HCEC 1CT (cell line): ENCODE measurements around the gene ADGRL3.
"Not testable (repeated sequence)": the region's sequence is repeated elsewhere in the genome, so short reads cannot be mapped to it uniquely, and the experiment has no call there.

ENCODE experiments used
- DNase-seq: peaks from one replicate; pipeline ENCODE4 v3.0.0-alpha.2; 2017

Gene ADGRL3

DNA sequence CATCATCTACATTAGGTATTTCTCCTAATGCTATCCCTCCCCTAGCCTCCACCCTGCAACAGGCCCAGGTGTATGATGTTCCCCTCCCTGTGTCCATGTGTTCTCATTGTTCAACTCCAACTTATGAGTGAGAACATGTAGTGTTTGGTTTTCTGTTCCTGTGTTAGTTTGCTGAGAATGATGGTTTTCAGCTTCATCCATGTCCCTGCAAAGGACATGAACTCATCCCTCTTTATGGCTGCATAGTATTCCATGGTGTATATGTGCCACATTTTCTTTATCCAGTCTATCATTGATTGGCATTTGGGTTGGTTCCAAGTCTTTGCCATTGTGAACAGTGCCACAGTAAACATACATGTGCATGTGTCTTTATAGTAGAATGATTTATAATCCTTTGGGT lies 7.0 kb downstream of the ADGRL3 start:
- DNase-seq = not testable (repeated sequence)

- no peak for DNase-seq
Measured at GRCh38 chr4:61210186-61210939, 10.2 kb downstream of the ADGRL3 start.

DNA sequence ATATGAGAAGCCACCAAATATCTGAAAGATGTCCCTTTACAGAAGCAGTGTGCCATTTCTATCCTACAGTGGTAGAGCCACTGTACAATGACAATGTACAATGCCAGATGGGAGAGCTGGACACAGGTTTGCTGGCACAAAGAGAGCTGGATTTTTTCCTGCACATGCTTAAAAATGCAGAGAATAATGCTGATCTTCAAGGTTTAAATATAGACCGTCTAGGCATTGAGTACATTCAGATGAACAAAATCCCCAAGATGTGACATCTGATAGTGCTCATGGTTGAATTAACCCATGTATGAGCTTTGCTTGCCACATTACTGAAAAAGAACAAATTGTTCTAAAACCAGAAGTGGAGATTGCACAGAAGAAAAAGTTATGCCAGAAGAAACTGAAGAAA lies 11.7 kb downstream of the ADGRL3 start:
- no peak for DNase-seq

- DNase-seq = no peak
Measured at GRCh38 chr4:61212788-61213187, 12.7 kb downstream of the ADGRL3 start.

- DNase-seq = no peak
Measured at GRCh38 chr4:61214680-61215079, 14.6 kb downstream of the ADGRL3 start.

DNA sequence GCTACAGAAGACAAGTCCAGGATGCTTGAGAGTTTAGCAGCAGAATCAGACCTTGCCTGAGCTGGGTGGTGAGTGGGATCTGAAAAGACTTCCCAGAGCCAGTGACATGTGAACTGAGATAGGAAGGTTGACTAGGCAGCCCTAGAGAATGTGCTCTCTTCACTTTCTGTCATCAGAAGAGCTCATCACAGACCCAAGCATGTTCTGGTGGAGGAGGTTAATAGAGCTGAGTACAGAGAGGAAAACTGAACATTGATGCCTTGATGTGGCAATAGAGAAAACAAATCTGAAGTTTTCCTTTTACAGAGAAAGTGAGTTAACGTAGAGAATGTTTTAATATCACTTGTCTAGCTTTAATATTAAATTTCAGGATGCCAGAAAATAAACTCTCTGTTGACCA lies 17.1 kb downstream of the ADGRL3 start:
- DNase-seq = no peak

- no peak for DNase-seq
Measured at GRCh38 chr4:61220556-61220955, 20.4 kb downstream of the ADGRL3 start.

DNA sequence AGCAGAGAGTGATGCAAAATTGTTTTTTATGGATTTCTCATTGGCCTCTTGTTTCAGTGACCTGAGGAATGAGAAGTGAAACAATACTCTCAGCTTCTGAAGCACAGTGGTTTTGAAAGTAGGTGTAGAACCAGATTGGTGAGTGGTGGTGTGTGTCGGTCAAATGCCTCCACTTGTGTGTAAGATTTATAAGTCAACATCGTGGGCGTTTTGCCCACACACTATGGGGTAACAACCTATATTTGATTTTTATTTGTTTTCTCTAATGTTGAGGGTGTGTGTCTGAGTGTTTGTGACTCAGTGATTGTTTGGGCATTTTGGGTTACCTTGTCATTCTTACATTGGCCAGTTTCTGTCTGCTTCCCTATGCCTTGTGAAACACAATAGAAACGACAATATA lies 23.3 kb downstream of the ADGRL3 start:
- no peak for DNase-seq

- DNase-seq = no peak
Measured at GRCh38 chr4:61224573-61224972, 24.4 kb downstream of the ADGRL3 start.

DNA sequence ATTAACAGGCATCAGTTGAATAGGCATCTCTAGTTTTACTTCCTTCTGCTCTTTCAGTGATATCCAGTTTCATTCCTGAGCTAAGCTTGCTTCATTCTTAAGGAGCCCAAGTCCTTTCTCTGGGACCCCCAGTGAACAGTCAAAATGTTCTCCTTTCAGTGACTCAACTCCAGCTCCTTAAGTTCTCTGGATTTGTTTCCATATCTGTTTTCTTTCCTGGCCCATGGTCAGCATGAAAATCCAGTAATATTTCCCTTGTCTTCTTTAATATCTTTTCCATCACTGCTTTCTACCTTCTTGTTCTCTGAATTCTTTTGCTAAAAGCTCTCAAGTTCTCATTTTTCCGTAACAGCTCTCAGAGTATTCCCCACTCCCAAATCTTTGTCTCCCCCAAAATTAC lies 25.5 kb downstream of the ADGRL3 start:
- no peak for DNase-seq

DNA sequence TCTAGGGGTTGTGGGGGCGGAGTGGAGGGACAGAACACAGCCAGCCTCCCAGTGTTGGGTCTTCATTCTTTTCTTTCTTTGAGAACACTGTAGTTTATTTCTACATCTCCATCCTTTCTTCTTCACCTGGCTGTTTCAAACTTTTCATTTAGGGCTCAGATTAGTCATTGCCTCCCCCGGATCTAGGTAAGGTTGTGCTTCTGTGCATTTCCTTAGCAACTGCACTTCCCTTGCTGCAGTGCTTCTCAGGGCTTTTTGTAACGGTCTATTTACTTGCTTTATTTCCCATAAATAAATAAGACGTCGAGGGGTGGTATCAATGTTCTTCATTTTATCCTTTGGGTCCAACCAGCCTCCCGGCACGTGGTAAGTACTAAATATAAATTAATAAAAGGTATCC lies 31.3 kb downstream of the ADGRL3 start:
- no peak for DNase-seq

DNA sequence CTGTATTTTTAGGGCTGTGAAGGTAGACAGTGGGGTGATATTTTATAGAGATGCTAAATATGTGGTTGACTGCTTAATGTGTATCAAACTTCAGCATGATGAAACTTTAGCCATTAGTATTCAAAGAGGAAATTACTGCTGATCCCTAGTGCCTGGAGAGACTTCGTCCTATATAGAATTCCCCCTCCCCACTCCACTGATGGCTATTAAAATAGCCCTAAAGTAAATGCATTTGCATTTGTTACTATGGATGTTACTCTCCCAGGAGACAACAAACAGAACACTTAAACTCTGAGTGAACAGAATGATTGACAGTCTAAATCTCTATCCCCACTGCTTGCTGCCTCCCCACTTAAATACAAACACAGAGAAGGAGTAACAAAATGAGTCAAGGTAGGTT lies 39.1 kb downstream of the ADGRL3 start:
- DNase-seq = no peak

DNA sequence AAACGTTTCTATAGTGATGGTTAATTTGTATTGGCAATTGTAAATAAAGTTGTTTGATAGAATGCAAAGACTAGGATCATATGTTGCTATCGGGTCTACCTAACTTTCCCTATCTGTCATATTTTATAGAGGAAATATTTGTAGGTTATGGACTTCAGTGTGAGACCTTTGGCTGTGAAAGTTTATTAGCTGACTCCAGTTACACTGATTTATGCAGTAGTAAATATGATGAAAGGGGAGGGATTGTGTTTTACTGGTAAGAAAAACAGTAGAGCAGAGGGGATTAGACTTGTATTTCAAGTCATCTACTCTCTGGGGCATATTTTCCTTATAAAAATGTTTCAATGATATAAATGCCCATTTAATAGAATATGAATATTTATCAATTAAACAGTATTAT lies 43.8 kb downstream of the ADGRL3 start:
- DNase-seq = no peak

DNA sequence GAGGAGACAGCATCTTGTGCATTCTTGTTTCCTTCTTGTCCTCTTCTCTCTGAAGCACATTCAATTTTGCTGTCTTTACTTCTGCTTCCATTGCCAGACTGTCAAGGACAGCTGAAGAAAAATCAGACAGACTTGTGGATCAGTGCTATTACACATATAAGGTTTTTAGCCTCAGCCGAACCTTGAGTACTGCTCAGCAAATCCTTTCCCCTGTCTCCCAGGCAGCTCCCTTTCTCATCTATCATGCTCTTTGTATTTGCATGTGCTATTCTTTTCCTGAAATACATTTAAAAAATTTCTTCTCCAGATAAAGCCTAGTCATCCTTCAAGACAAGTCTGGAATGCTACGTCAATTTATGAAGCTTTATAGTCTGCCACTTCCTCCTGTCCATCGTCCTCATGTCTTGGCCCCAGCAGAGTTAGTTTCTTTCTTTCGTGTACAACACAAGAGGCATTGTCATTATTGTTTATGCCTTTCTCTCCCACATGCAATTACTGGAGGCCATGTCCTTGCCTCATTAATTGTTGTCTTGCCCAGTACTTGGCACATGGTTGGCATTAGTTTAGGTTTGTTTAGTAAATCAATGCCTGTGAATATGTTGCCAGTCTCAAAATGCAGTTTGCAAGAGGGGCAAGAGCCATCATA lies 45.1 kb downstream of the ADGRL3 start:
- DNase-seq = no peak

DNA sequence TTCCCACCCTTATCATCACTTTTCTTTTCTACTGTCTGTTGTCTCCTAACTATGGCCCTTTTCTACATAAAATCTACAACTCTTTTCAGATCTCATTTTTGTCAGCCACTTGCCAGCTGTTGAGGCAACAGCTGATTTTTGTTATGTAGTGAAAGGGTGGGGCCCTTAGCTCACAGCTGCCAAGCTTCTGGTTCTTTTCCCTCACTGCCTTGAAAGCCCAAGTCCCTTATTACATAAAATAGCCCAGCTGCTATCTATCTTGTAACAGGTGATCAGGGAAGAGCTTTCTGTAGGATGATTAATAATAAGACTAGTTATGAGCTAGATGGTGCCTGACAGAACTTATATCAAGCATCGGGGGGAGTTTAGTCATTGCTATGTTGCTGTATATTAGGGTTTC lies 45.9 kb downstream of the ADGRL3 start:
- DNase-seq = no peak

DNA sequence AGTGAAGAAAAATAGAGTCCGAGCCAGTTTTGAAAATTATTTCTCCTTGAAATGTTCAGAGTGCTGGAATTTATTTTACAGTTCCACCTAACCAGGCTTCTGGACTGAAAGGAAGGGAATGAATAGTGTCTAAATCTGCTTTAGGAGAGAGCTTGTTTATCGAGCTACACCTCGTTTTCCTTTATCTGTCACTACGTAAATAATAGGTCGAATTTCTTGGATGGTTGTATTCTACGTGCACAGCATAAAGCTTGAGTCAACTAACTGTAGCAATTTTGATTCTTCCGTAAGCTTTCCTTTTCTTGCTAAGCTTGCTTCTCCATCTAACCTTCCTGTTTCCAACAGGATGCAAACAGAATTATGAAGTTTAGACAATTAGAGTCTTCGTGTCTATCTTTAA lies 48.6 kb downstream of the ADGRL3 start:
- no peak for DNase-seq

DNA sequence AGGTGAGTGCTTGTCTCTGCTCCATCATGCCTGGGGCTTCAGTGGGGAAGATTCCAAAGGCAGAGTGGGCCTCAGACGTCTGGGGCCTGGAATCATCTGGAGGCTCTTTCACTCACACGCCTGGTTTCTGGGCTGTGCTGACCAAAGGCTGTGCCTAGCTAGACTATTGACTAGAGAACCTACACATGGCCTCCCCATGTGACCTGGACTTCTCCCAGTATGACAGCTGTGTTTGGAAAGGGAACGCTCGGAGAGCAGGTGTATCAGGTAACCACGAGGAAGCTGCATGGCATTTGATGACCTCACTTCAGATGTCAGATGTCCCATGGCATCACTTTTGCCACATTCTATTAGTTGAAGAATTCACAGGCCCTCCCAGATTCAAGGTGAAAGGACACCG lies 51.0 kb downstream of the ADGRL3 start:
- DNase-seq = no peak

DNA sequence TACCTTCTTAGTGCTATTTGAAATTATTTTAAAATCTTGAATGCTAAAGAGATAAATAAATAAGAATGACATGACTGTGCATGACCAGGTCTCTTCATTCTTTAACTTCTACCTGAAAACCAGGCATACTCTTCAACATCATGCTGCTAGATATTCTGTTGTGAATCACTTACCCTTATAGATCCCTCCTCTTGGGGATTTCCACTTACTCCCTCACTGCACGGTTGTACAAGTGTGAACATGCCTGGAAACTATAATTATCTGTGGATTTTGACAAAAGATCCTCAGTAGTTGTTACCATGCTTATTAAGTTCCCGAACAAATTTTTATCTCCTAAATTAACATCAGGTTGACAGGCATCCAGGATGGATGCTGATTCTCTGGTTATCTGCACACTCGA lies 54.3 kb downstream of the ADGRL3 start:
- DNase-seq = no peak

DNA sequence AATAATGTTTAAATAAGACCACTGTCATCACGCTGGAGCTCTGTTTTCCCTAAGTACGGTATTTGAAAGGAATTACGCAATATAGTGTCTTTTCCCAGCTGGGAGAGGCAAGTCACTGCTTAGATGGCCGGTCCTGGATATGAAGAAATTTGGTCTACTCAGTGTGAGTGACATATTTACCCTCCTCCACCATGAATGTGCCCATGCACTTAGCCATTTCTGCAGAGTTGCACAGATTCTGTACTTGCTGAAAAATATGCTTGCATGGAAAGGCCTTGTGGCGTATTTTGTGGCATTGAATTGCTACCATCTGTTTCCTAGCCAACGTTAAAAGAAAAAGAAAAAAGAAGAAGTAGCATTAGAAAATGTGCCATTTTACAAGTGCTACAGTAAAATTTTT lies 73.1 kb downstream of the ADGRL3 start:
- no peak for DNase-seq

DNA sequence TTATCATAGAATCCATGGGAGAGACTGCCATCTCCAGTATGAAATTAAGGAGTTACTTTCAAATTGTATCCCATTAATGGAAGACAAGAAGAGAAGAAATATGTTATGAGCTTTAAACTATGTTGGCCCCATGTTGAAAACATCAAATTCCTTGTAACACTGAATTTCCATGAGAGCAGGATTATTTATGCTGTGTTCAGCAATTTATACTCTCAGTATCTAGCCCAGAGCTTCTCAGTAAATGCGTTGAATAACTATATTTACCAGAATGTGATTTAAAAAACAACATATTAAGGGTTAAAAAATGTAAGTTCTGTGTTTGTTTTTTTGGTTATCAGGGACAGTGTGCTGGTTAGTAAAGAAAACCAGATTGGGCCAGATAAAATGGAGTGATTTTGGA lies 74.2 kb downstream of the ADGRL3 start:
- no peak for DNase-seq

GRCh38 chr4:61275241-61275640 lies 75.1 kb downstream of the ADGRL3 start:
- no peak for DNase-seq

GRCh38 chr4:61276029-61276428 lies 75.9 kb downstream of the ADGRL3 start:
- DNase-seq = no peak

- no peak for DNase-seq
Measured at GRCh38 chr4:61277785-61278760, 77.9 kb downstream of the ADGRL3 start.

DNA sequence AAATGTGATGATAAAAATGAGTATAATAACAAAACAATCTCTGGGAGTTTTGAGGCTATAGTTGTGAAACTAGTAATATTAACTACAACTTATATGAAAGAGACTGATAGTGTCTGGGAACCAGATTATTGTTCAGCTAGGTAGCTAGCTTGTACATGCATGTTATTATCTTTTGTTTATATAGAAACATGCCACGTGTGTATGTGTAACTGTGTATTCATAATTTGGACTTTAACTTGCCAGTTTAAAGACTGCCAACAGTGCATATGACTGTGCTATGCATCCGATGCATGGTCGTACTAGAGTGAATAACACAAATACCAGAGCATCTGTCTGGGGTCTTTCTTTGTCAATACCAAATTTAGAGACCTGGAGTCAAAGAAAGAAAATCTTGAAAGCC lies 92.2 kb downstream of the ADGRL3 start:
- DNase-seq = no peak
